ENCODE data around the gene NKAIN2.
"Not testable (repeated sequence)": the region's sequence is repeated elsewhere in the genome, so short reads cannot be mapped to it uniquely, and the experiment has no call there.

The NKAIN2 gene

GRCh38 chr6:124356276-124356810 lies 552.7 kb downstream of the NKAIN2 start:
- DNase-seq: no peak

- no peak for DNase-seq
Observed at GRCh38 chr6:124356811-124357210, 553.1 kb downstream of the NKAIN2 start.

- no peak for DNase-seq
Observed at GRCh38 chr6:124368131-124368530, 564.5 kb downstream of the NKAIN2 start.

- no peak for DNase-seq
Observed at GRCh38 chr6:124371974-124372475, 568.4 kb downstream of the NKAIN2 start.

- DNase-seq: no peak
Observed at GRCh38 chr6:124373386-124373785, 569.7 kb downstream of the NKAIN2 start.

- DNase-seq: no peak
Observed at GRCh38 chr6:124389127-124389526, 585.5 kb downstream of the NKAIN2 start.

- DNase-seq: no peak
Observed at GRCh38 chr6:124393536-124393935, 589.9 kb downstream of the NKAIN2 start.

- DNase-seq: no peak
Observed at GRCh38 chr6:124396361-124396760, 592.7 kb downstream of the NKAIN2 start.

- no peak for DNase-seq
Observed at GRCh38 chr6:124400261-124400999, 596.8 kb downstream of the NKAIN2 start.

- DNase-seq: not testable (repeated sequence)
Observed at GRCh38 chr6:124410425-124410824, 606.8 kb downstream of the NKAIN2 start.

- DNase-seq: not testable (repeated sequence)
Observed at GRCh38 chr6:124412657-124413056, 609.0 kb downstream of the NKAIN2 start.

GRCh38 chr6:124420116-124420840 lies 616.6 kb downstream of the NKAIN2 start:
- DNase-seq: no peak

- DNase-seq: no peak
Observed at GRCh38 chr6:124423621-124424020, 620.0 kb downstream of the NKAIN2 start.

- no peak for DNase-seq
Observed at GRCh38 chr6:124430740-124431318, 627.2 kb downstream of the NKAIN2 start.

- DNase-seq: no peak
Observed at GRCh38 chr6:124432620-124433019, 629.0 kb downstream of the NKAIN2 start.

- no peak for DNase-seq
Observed at GRCh38 chr6:124433387-124434160, 629.9 kb downstream of the NKAIN2 start.

GRCh38 chr6:124434421-124434820 lies 630.8 kb downstream of the NKAIN2 start:
- DNase-seq: no peak

- no peak for DNase-seq
Observed at GRCh38 chr6:124436803-124437202, 633.1 kb downstream of the NKAIN2 start.

GRCh38 chr6:124438546-124439065 lies 634.9 kb downstream of the NKAIN2 start:
- no peak for DNase-seq

GRCh38 chr6:124441450-124441849 lies 637.8 kb downstream of the NKAIN2 start:
- no peak for DNase-seq

- DNase-seq: no peak
Observed at GRCh38 chr6:124443541-124443940, 639.9 kb downstream of the NKAIN2 start.

GRCh38 chr6:124445581-124445980 lies 641.9 kb downstream of the NKAIN2 start:
- no peak for DNase-seq

Data from cortex of kidney (tissue), 1 donor.